HepG2 (cell line): ENCODE results near the gene GPSM1. TPM values are rescaled to one million over a fixed set of nuclear protein-coding genes. Genes with fewer than 3 reads are reported as not detected.

Experiments used
- DR1 ChIP-seq: sonication (generic); formaldehyde crosslinking; IDR thresholded peaks from 2 replicates; pipeline ENCODE4 v1.8.0; 2021; ENCODE audit warnings: mild to moderate bottlenecking, missing genetic modification reagents, inconsistent platforms
- IRX3 ChIP-seq: sonication (generic); formaldehyde crosslinking; IDR thresholded peaks from 2 replicates; pipeline ENCODE4 v1.8.1; 2023; ENCODE audit warnings: mild to moderate bottlenecking, low read depth, missing genetic modification reagents, borderline replicate concordance
- POGZ ChIP-seq: sonication (generic); formaldehyde crosslinking; IDR thresholded peaks from 2 replicates; pipeline ENCODE4 v1.4.0; 2020; ENCODE audit warnings: mild to moderate bottlenecking, missing genetic modification reagents
- TBX2 ChIP-seq: sonication (generic); formaldehyde crosslinking; IDR thresholded peaks from 2 replicates; pipeline ENCODE4 v1.5.0; 2020; ENCODE audit warnings: missing genetic modification reagents, mild to moderate bottlenecking, borderline replicate concordance
- WIZ ChIP-seq: sonication (generic); formaldehyde crosslinking; IDR thresholded peaks from 2 replicates; pipeline ENCODE4 v1.5.1; 2020; ENCODE audit warnings: mild to moderate bottlenecking, missing genetic modification reagents
- ZFP37 ChIP-seq: sonication (generic); formaldehyde crosslinking; IDR thresholded peaks from 2 replicates; pipeline ENCODE4 v1.4.0; 2020; ENCODE audit warnings: missing genetic modification reagents, borderline replicate concordance
- ZIK1 ChIP-seq: sonication (generic); formaldehyde crosslinking; IDR thresholded peaks from 2 replicates; pipeline ENCODE4 v1.5.0; 2020; ENCODE audit warnings: mild to moderate bottlenecking, low read depth, missing genetic modification reagents, borderline replicate concordance
- ZMAT5 ChIP-seq: sonication (generic); formaldehyde crosslinking; IDR thresholded peaks from 2 replicates; pipeline ENCODE4 v1.5.0; 2020; ENCODE audit warnings: mild to moderate bottlenecking, low read depth, missing genetic modification reagents, borderline replicate concordance
- ZNF138 ChIP-seq: sonication (generic); formaldehyde crosslinking; IDR thresholded peaks from 2 replicates; pipeline ENCODE4 v1.5.0; 2020; ENCODE audit warnings: mild to moderate bottlenecking, low read depth, missing genetic modification reagents
- ZNF251 ChIP-seq: sonication (generic); formaldehyde crosslinking; IDR thresholded peaks from 2 replicates; pipeline ENCODE4 v1.9.0; 2021; ENCODE audit warnings: mild to moderate bottlenecking, missing genetic modification reagents
- ZNF256 ChIP-seq: sonication (generic); formaldehyde crosslinking; conservative IDR thresholded peaks from 2 replicates; pipeline ENCODE4 v1.4.0; 2020; ENCODE audit warnings: missing genetic modification reagents
- ZNF329 ChIP-seq: sonication (generic); formaldehyde crosslinking; IDR thresholded peaks from 2 replicates; pipeline ENCODE4 v1.9.0; 2021; ENCODE audit warnings: low read depth, mild to moderate bottlenecking, missing genetic modification reagents
- ZNF691 ChIP-seq: sonication (generic); formaldehyde crosslinking; IDR thresholded peaks from 2 replicates; pipeline ENCODE4 v1.4.0; 2020; ENCODE audit warnings: missing genetic modification reagents, low read depth, mild to moderate bottlenecking, borderline replicate concordance
- ZNF709 ChIP-seq: sonication (generic); formaldehyde crosslinking; IDR thresholded peaks from 2 replicates; pipeline ENCODE4 v1.5.0; 2020; ENCODE audit warnings: mild to moderate bottlenecking, missing genetic modification reagents
- ZNF891 ChIP-seq: sonication (generic); formaldehyde crosslinking; IDR thresholded peaks from 2 replicates; pipeline ENCODE4 v1.5.0; 2020; ENCODE audit warnings: mild to moderate bottlenecking, missing genetic modification reagents
- polyA plus RNA-seq, 8 experiments: library from polyadenylated mRNA; depleted of rRNA in 3 of 8; stranded (reverse) in 7 of 8; unstranded in 1 of 8; fragments of >200 nt; fragmentation: Illumina TruSeq in 4 of 8; extraction: Trizol in 4 of 8; gene quantifications; 2 replicates each; pipeline versions ENCODE4 v1.2.1 to v1.2.3, GENCODE V29; 2011 to 2016; ENCODE audit warnings: low read depth in 4 of 8, missing spikeins in 1 of 8, mixed read lengths in 1 of 8; ENCODE audit not compliant: insufficient read depth in 1 of 8
- total RNA-seq, 5 experiments: library from RNA; depleted of rRNA; stranded (reverse); fragments of >200 nt; fragmentation: Illumina TruSeq; extraction: Trizol; gene quantifications; 2 replicates each; pipeline ENCODE4 v1.2.3, GENCODE V29; 2016; ENCODE audit warnings: low read depth in 1 of 5
- TF ChIP-seq, protein P1 (sequence below): sonication (generic); formaldehyde crosslinking; IDR thresholded peaks from 2 replicates; pipeline ENCODE4 v1.5.1; 2020; ENCODE audit warnings: mild to moderate bottlenecking, missing genetic modification reagents, moderate library complexity
- TF ChIP-seq, protein P2 (sequence below): sonication (generic); formaldehyde crosslinking; IDR thresholded peaks from 2 replicates; pipeline ENCODE4 v1.8.1; 2022; ENCODE audit warnings: low read depth, mild to moderate bottlenecking, missing genetic modification reagents
- TF ChIP-seq, protein P3 (sequence below): sonication (generic); formaldehyde crosslinking; IDR thresholded peaks from 2 replicates; pipeline ENCODE4 v1.5.0; 2020; ENCODE audit warnings: mild to moderate bottlenecking, missing genetic modification reagents

GPSM1 gene
- total and polyA plus RNA-seq, 2 of the 13 experiments (the other 11 are each of a cell fraction or from before 2014, with no cell fraction given): 1.0 to 2.4 TPM

- TF ChIP-seq, protein P1, sequence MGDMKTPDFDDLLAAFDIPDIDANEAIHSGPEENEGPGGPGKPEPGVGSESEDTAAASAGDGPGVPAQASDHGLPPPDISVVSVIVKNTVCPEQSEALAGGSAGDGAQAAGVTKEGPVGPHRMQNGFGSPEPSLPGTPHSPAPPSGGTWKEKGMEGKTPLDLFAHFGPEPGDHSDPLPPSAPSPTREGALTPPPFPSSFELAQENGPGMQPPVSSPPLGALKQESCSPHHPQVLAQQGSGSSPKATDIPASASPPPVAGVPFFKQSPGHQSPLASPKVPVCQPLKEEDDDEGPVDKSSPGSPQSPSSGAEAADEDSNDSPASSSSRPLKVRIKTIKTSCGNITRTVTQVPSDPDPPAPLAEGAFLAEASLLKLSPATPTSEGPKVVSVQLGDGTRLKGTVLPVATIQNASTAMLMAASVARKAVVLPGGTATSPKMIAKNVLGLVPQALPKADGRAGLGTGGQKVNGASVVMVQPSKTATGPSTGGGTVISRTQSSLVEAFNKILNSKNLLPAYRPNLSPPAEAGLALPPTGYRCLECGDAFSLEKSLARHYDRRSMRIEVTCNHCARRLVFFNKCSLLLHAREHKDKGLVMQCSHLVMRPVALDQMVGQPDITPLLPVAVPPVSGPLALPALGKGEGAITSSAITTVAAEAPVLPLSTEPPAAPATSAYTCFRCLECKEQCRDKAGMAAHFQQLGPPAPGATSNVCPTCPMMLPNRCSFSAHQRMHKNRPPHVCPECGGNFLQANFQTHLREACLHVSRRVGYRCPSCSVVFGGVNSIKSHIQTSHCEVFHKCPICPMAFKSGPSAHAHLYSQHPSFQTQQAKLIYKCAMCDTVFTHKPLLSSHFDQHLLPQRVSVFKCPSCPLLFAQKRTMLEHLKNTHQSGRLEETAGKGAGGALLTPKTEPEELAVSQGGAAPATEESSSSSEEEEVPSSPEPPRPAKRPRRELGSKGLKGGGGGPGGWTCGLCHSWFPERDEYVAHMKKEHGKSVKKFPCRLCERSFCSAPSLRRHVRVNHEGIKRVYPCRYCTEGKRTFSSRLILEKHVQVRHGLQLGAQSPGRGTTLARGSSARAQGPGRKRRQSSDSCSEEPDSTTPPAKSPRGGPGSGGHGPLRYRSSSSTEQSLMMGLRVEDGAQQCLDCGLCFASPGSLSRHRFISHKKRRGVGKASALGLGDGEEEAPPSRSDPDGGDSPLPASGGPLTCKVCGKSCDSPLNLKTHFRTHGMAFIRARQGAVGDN (CRISPR knock-in tag): peak; percentile 80
- TF ChIP-seq ZNF329 (0 out of 2 replicates have a peak, but pooled peaks have one; percentile 12), POGZ (CRISPR knock-in tag) (no peak; the same call in 1 of the 2 replicates), ZNF709 (CRISPR knock-in tag) (no peak), ZIK1 (CRISPR knock-in tag) (no peak), ZNF691 (CRISPR knock-in tag) (peak; percentile 86), ZNF251 (0 out of 2 replicates have a peak, but pooled peaks have one; percentile 7), IRX3 (CRISPR knock-in tag) (no peak; the same call in 1 of the 2 replicates), ZFP37 (CRISPR knock-in tag) (no peak), DR1 (CRISPR knock-in tag) (no peak), ZMAT5 (CRISPR knock-in tag) (no peak), ZNF891 (CRISPR knock-in tag) (0 out of 2 replicates have a peak, but pooled peaks have one; percentile 8), ZNF138 (CRISPR knock-in tag) (no peak), WIZ (no peak), TBX2 (CRISPR knock-in tag) (peak; percentile 89), ZNF256 (CRISPR knock-in tag) (no peak)
- TF ChIP-seq, protein P2, sequence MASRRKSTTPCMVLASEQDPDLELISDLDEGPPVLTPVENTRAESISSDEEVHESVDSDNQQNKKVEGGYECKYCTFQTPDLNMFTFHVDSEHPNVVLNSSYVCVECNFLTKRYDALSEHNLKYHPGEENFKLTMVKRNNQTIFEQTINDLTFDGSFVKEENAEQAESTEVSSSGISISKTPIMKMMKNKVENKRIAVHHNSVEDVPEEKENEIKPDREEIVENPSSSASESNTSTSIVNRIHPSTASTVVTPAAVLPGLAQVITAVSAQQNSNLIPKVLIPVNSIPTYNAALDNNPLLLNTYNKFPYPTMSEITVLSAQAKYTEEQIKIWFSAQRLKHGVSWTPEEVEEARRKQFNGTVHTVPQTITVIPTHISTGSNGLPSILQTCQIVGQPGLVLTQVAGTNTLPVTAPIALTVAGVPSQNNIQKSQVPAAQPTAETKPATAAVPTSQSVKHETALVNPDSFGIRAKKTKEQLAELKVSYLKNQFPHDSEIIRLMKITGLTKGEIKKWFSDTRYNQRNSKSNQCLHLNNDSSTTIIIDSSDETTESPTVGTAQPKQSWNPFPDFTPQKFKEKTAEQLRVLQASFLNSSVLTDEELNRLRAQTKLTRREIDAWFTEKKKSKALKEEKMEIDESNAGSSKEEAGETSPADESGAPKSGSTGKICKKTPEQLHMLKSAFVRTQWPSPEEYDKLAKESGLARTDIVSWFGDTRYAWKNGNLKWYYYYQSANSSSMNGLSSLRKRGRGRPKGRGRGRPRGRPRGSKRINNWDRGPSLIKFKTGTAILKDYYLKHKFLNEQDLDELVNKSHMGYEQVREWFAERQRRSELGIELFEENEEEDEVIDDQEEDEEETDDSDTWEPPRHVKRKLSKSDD: no peak
- TF ChIP-seq, protein P3, sequence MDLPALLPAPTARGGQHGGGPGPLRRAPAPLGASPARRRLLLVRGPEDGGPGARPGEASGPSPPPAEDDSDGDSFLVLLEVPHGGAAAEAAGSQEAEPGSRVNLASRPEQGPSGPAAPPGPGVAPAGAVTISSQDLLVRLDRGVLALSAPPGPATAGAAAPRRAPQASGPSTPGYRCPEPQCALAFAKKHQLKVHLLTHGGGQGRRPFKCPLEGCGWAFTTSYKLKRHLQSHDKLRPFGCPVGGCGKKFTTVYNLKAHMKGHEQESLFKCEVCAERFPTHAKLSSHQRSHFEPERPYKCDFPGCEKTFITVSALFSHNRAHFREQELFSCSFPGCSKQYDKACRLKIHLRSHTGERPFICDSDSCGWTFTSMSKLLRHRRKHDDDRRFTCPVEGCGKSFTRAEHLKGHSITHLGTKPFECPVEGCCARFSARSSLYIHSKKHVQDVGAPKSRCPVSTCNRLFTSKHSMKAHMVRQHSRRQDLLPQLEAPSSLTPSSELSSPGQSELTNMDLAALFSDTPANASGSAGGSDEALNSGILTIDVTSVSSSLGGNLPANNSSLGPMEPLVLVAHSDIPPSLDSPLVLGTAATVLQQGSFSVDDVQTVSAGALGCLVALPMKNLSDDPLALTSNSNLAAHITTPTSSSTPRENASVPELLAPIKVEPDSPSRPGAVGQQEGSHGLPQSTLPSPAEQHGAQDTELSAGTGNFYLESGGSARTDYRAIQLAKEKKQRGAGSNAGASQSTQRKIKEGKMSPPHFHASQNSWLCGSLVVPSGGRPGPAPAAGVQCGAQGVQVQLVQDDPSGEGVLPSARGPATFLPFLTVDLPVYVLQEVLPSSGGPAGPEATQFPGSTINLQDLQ (CRISPR knock-in tag): no peak
Observed at GRCh38 chr9:136297016-136297691, 30.2 kb upstream of the GPSM1 start (continued).
